ENCODE data around the gene CD6. TPM values are rescaled to one million over a fixed set of nuclear protein-coding genes. Genes with fewer than 3 reads are reported as not detected.

CD6 gene
- total and polyA plus RNA-seq, 11 donors, result 0.08 to 6.1 (median 0.34) TPM; not detected in 1

DNA sequence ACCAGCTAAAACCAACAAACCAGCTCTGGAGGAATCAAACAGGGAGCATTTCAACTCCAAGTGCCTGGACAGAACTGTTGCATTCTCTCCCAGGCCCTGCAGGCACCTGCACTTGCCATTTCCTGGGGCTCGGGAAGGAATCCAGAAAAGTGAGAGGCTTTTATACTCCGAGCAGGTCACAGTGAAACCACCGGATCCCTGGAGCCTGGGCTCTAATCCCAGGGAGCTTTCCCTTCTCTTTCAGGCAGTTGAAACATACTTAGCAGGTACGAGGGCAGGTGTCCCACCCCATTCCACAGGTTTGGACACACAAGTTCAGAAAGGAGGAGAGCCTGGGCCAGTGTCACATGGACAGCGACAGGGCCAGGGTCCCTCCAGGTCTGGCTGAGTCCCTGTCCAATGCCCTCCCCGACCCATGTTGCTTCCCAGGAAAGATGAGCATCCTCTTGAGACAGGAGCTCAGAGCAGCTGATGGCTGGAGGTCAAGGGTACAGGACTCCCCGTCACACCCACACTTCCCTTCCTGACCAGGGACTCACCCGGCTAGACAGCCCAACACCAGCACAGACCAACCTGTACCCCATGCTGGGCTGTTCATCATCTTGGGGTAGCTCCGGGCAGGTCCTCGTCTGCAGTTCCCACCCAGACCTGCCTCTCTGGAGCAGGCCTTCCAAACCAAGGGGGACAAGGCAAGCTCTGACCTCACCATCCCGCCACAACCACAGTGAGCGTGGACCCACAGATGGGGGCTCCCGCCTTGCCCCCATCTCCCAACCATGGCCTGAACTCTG is 80.9 kb downstream of the CD6 start:
- intact Hi-C loops (cut with DNase I), result no loop called here
- no peaks in the 10 kb centered on the region for H3K27me3 ChIP-seq
- no peak overlapping the region for H3K27ac ChIP-seq
- WGBS, 4 donors, result 78 to 85% (median 81%) methylated on average over 8 to 13 of the region's 13 CpGs
- H3K4me3 ChIP-seq, result no peak overlapping the region
- ATAC-seq (peak in 1 of 4 donors; percentile 15), DNase-seq (no peak)
- TF ChIP-seq, protein P1, sequence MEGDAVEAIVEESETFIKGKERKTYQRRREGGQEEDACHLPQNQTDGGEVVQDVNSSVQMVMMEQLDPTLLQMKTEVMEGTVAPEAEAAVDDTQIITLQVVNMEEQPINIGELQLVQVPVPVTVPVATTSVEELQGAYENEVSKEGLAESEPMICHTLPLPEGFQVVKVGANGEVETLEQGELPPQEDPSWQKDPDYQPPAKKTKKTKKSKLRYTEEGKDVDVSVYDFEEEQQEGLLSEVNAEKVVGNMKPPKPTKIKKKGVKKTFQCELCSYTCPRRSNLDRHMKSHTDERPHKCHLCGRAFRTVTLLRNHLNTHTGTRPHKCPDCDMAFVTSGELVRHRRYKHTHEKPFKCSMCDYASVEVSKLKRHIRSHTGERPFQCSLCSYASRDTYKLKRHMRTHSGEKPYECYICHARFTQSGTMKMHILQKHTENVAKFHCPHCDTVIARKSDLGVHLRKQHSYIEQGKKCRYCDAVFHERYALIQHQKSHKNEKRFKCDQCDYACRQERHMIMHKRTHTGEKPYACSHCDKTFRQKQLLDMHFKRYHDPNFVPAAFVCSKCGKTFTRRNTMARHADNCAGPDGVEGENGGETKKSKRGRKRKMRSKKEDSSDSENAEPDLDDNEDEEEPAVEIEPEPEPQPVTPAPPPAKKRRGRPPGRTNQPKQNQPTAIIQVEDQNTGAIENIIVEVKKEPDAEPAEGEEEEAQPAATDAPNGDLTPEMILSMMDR (IDR thresholded peaks at IDR 0.05), result no peak
- TF ChIP-seq POLR2A (IDR thresholded peaks at IDR 0.05), result no peak
- H3K9me3 ChIP-seq, result no peaks in the 10 kb centered on the region
- peaks cover 0 to 14% (median 7%) of the 10 kb centered on the region in 12 donors for H3K4me1 ChIP-seq
- no peaks in the 10 kb centered on the region for H3K36me3 ChIP-seq

DNA sequence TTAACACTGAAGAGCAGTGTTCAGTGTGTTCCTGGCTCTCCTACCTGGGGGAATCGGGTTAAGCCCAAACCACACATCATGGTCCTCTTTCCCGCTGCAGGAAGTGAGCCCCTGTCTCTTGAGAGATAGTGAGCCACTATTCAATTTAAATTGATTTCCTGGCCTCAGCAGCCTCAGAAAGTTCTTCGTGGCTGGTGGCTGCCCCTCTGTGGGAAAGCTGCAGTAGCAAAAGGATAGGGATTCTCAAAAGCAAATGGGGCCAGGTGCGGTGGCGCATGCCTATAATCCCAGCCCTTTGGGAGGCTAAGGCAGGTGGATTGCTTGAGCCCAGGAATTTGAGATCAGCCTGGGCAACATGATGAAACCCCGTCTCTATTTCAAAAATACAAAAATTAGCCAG is 81.7 kb downstream of the CD6 start:
- ATAC-seq (no peak), DNase-seq (no peak)
- H3K27ac ChIP-seq, result no peak overlapping the region
- no peak for TF ChIP-seq POLR2A (IDR thresholded peaks at IDR 0.05)
- TF ChIP-seq, protein P1 (IDR thresholded peaks at IDR 0.05), result no peak
- 66 to 72% (median 70%) methylated on average over 6 of the region's 6 CpGs for WGBS, 4 donors
- no peaks in the 10 kb centered on the region for H3K9me3 ChIP-seq
- H3K4me1 ChIP-seq, result peaks cover 0 to 14% (median 7%) of the 10 kb centered on the region in 12 donors
- H3K36me3 ChIP-seq, result no peaks in the 10 kb centered on the region
- intact Hi-C loops (cut with DNase I), result no loop called here
- H3K27me3 ChIP-seq, result no peaks in the 10 kb centered on the region
- no peak overlapping the region for H3K4me3 ChIP-seq

DNA sequence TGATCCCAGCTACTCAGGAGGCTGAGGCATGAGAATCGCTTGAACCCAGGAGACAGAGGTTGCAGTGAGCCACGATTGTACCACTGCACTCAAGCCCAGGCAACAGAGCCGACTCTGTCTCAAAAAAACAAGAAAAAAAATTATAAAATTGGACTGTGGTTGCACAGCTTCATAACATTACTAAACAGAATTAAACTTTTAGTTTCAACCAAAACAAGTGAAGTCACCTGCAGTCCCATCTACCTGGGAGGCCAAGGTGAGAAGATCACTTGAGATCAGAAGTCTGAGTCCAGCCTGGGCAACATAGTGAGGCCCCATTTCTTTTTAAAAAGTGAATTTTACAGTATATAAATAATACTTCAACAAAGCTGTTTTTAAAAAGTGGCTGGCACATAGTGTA is 83.0 kb downstream of the CD6 start:
- Histone ChIP-seq H3K4me1 (peaks cover 0 to 10% (median 2%) of the 10 kb centered on the region in 12 donors), H3K4me3 (no peak overlapping the region), H3K27ac (no peak overlapping the region), H3K36me3 (no peaks in the 10 kb centered on the region), H3K27me3 (no peaks in the 10 kb centered on the region), H3K9me3 (no peaks in the 10 kb centered on the region)
- DNase-seq (no peak), ATAC-seq (no peak)
- WGBS, 4 donors, result 89 to 93% (median 92%) methylated on average over 3 of the region's 3 CpGs
- intact Hi-C loops (cut with DNase I), result no loop called here
- TF ChIP-seq, protein P1 (IDR thresholded peaks at IDR 0.05), result no peak
- TF ChIP-seq POLR2A (IDR thresholded peaks at IDR 0.05), result no peak

DNA sequence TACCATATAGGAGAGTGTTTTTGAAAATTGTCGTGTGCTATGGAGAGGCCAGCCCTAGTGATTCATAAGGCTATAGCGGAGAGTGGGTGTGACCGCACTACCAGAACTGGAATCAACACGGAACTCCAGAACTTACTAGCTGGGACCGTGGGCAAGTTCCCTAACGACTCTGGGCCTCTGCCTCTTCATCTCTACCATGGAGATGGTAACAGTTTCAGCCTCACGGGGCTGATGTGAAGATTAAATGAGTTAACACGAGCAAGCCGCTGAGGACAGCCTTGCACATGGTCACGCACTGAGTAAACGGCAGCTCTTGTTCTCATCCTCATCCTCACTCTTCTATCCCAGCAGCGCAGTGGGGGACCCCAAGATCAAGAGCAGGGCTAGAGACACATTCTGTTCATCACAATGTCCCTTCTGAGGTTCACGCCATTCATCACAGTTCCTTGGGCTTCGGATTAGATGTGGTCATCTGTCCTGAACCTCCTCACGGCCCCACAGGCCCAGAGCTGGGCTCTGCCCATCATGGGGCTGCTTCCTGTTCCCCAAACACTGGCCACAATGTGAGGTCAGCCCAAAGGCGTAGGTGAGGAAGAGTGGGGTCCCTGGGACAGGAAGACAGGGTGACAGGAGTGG is 83.6 kb downstream of the CD6 start:
- Histone ChIP-seq H3K27me3 (no peaks in the 10 kb centered on the region), H3K27ac (no peak overlapping the region), H3K9me3 (no peaks in the 10 kb centered on the region), H3K4me3 (no peak overlapping the region), H3K4me1 (peaks cover 0 to 5% (median 0%) of the 10 kb centered on the region in 12 donors), H3K36me3 (no peaks in the 10 kb centered on the region)
- no peak for ATAC-seq
- no peak for DNase-seq
- intact Hi-C loops (cut with DNase I), result loop anchor here in 1 of 10 donors (5.0 kb wide), 1 partner anchor 68 kb away; no protein-coding TSS in a partner anchor
- 87 to 92% (median 91%) methylated on average over 15 to 16 of the region's 16 CpGs for WGBS, 4 donors
- TF ChIP-seq POLR2A (IDR thresholded peaks at IDR 0.05), result no peak
- TF ChIP-seq, protein P1 (IDR thresholded peaks at IDR 0.05), result no peak

Data from heart left ventricle (tissue), 16 donors.